Thymus (tissue), 11 donors: ENCODE results near the gene ZMYM3. TPM values are rescaled to one million over a fixed set of nuclear protein-coding genes. Genes with fewer than 3 reads are reported as not detected.

ENCODE experiments used
- DNase-seq, 9 donors: peaks; one replicate each; pipeline ENCODE4 v3.0.0-alpha.2; 2013; ENCODE audit warnings: low spot score in 9 of 9, low read depth in 6 of 9, missing footprints in 1 of 9
- H3K27ac ChIP-seq, 2 donors: one replicate each; pipeline ENCODE4 v1.5.1; 2013; ENCODE audit warnings: control low read depth in 1 of 2, low read depth in 1 of 2, low read length in 1 of 2, mild to moderate bottlenecking in 1 of 2, moderate library complexity in 1 of 2
- H3K27me3 ChIP-seq, 2 donors: one replicate each; pipeline ENCODE4 v1.5.1; 2013; ENCODE audit warnings: low read length in 1 of 2; ENCODE audit not compliant: control insufficient read depth in 2 of 2, insufficient read depth in 1 of 2
- H3K36me3 ChIP-seq, 2 donors: one replicate each; pipeline ENCODE4 v1.5.1; 2013; ENCODE audit warnings: low read length in 1 of 2, mild to moderate bottlenecking in 1 of 2, moderate library complexity in 1 of 2; ENCODE audit not compliant: control insufficient read depth in 2 of 2, insufficient read depth in 2 of 2
- H3K4me1 ChIP-seq, 2 donors: one replicate each; pipeline ENCODE4 v1.5.1; 2013; ENCODE audit warnings: low read length in 2 of 2; ENCODE audit not compliant: control insufficient read depth in 2 of 2, insufficient read depth in 2 of 2
- H3K4me3 ChIP-seq, 2 donors: one replicate each; pipeline ENCODE4 v1.5.1; 2013; ENCODE audit warnings: low read length in 2 of 2, control low read depth in 1 of 2, mild to moderate bottlenecking in 1 of 2
- H3K9me3 ChIP-seq, 2 donors: one replicate each; pipeline ENCODE4 v1.5.1; 2013; ENCODE audit warnings: low read length in 1 of 2, mild to moderate bottlenecking in 1 of 2; ENCODE audit not compliant: control insufficient read depth in 2 of 2, insufficient read depth in 1 of 2
- WGBS: extraction: QIAGEN DNeasy Blood & Tissue Kit; methylation state at CpG from one replicate; pipeline ENCODE4 v1.1.7; 2013; 5-methylcytosine and 5-hydroxymethylcytosine counted together
- polyA plus RNA-seq: library from polyadenylated mRNA; stranded (reverse); fragments of 200-250 nt; gene quantifications from one replicate; pipeline ENCODE4 v1.2.3, GENCODE V29; 2013
- total RNA-seq: library from RNA; stranded (reverse); fragments of 120-200 nt; gene quantifications from one replicate; pipeline ENCODE4 v1.2.4, GENCODE V29; 2013
- donor health status: healthy.

ZMYM3 gene
- total and polyA plus RNA-seq, 2 donors: 11.0 to 12.1 TPM

- WGBS: 97% methylated on average over 6 of the region's 6 CpGs
- H3K4me3 ChIP-seq: no peak overlapping the region
- H3K36me3 ChIP-seq: peaks cover 52 to 64% of the 10 kb centered on the region in 2 donors
- no peak for DNase-seq
- no peaks in the 10 kb centered on the region for H3K27me3 ChIP-seq
- H3K27ac ChIP-seq: no peak overlapping the region
- no peaks in the 10 kb centered on the region for H3K4me1 ChIP-seq
- no peaks in the 10 kb centered on the region for H3K9me3 ChIP-seq
Observed at GRCh38 chrX:71241301-71241700, 12.6 kb downstream of the ZMYM3 start.

DNA sequence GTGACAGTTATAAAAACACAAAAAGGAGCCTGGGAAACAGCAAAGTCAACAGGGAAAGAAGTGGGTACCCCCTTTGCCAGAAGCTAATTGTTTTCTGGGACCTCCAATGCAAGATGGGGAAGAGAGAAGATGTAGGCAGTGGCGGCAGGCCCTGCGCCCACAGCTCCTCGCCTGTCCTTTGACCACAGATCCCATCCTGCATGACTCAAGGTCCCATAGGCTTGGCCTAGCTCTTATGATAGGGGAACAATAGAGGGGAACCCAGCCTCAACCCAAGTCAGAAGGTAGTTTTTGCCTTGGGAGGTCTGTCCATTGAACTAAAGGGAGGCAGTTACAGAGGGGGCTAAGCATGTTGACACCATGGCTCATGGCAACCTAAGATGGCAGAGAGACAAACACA, 14.2 kb downstream of the ZMYM3 start:
- Histone ChIP-seq H3K27ac (no peak overlapping the region), H3K9me3 (no peaks in the 10 kb centered on the region), H3K27me3 (no peaks in the 10 kb centered on the region), H3K4me3 (no peak overlapping the region), H3K36me3 (peaks cover 39 to 50% of the 10 kb centered on the region in 2 donors), H3K4me1 (no peaks in the 10 kb centered on the region)
- no peak for DNase-seq
- WGBS: 97% methylated on average over 3 of the region's 3 CpGs

DNA sequence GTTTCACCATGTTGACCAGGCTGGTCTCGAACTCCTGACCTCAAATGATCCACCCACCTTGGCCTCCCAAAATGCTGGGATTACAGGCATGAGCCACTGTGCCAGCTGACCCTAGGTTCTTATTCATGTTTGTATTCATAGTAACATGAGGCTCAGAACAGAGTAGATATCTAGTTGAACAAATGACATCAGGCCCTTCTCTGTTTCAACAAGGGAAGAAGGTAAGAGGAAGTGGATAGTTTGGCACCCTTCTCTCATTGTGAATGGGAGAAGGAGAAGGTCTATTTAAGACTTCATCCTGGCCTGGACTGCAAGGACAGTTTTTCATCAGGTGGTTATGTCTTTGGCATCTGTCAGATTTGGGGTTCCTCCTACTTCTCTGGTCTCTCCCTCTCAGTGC, 17.1 kb downstream of the ZMYM3 start:
- Histone ChIP-seq H3K27me3 (no peaks in the 10 kb centered on the region), H3K36me3 (peaks cover 11 to 23% of the 10 kb centered on the region in 2 donors), H3K9me3 (no peaks in the 10 kb centered on the region), H3K4me1 (no peaks in the 10 kb centered on the region), H3K4me3 (no peak overlapping the region), H3K27ac (no peak overlapping the region)
- WGBS: 94% methylated on average over 1 of the region's 1 CpG
- DNase-seq: no peak

DNA sequence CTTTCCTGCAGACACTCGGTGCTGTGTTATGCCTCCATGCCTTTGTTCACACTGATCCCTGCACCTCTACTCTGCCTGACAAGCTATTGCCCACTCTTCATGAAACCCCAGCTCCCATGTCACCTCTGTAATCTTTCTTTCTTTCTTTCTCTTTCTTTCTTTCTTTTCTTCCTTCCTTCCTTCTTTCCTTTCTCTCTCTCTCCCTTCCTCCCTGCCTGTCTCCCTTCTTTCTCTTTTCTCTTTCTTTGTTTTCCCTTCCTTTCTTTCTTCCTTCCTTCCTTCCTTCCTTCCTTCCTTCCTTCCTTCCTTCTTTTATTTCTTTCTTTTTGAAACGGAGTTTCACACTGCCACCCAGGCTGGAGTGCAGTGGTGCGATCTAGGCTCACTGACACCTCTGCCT, 18.5 kb downstream of the ZMYM3 start:
- H3K4me1 ChIP-seq: no peaks in the 10 kb centered on the region
- 92% methylated on average over 3 of the region's 3 CpGs for WGBS
- no peaks in the 10 kb centered on the region for H3K27me3 ChIP-seq
- H3K27ac ChIP-seq: no peak overlapping the region
- no peak for DNase-seq
- H3K9me3 ChIP-seq: no peaks in the 10 kb centered on the region
- no peak overlapping the region for H3K4me3 ChIP-seq
- H3K36me3 ChIP-seq: peaks cover 3 to 10% of the 10 kb centered on the region in 2 donors

- 100% methylated on average over 1 of the region's 1 CpG for WGBS
- no peak overlapping the region for H3K4me3 ChIP-seq
Observed at GRCh38 chrX:71228063-71228642, 25.8 kb downstream of the ZMYM3 start.

GRCh38 chrX:71227370-71228062, 26.4 kb downstream of the ZMYM3 start:
- H3K4me3 ChIP-seq: no peak overlapping the region
- no peak overlapping the region for H3K27ac ChIP-seq
- no peak for DNase-seq
- H3K36me3 ChIP-seq: no peaks in the 10 kb centered on the region
- WGBS: 96% methylated on average over 5 of the region's 5 CpGs
- H3K27me3 ChIP-seq: no peaks in the 10 kb centered on the region
- H3K4me1 ChIP-seq: no peaks in the 10 kb centered on the region
- H3K9me3 ChIP-seq: no peaks in the 10 kb centered on the region

More at GRCh38 chrX:71228063-71228642, 25.8 kb downstream of the ZMYM3 start:
- Histone ChIP-seq H3K4me1 (no peaks in the 10 kb centered on the region), H3K27me3 (no peaks in the 10 kb centered on the region), H3K36me3 (no peaks in the 10 kb centered on the region), H3K27ac (no peak overlapping the region), H3K9me3 (no peaks in the 10 kb centered on the region)
- DNase-seq: no peak

- Histone ChIP-seq H3K27ac (no peak overlapping the region), H3K4me3 (no peak overlapping the region), H3K36me3 (no peaks in the 10 kb centered on the region), H3K9me3 (no peaks in the 10 kb centered on the region), H3K27me3 (no peaks in the 10 kb centered on the region), H3K4me1 (no peaks in the 10 kb centered on the region)
- DNase-seq: no peak
- 85% methylated on average over 5 of the region's 5 CpGs for WGBS
Observed at GRCh38 chrX:71225676-71226075, 28.3 kb downstream of the ZMYM3 start.

DNA sequence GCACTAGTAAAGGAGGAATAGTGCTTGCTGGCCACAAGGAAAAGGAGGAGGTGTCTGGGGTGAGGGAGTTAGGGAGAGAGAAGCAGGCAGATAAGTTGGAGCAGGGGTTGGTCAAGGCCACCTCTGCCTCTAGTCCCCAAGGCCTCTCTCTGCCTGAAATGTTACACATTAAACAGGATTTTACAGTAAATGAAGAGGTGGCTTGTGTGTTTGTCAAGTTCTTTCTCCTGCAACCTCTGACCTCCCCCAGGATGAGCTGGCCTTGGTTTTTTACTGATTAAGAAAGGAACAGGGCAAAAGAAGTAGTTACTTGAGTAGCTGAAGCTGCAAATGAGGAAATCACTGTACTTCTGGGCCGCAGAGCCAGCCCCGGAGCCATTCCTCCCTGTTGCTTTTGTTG, 28.9 kb downstream of the ZMYM3 start:
- no peak overlapping the region for H3K4me3 ChIP-seq
- H3K27ac ChIP-seq: no peak overlapping the region
- no peaks in the 10 kb centered on the region for H3K9me3 ChIP-seq
- DNase-seq: no peak
- no peaks in the 10 kb centered on the region for H3K4me1 ChIP-seq
- no peaks in the 10 kb centered on the region for H3K36me3 ChIP-seq
- H3K27me3 ChIP-seq: no peaks in the 10 kb centered on the region
- WGBS: 71% methylated on average over 2 of the region's 2 CpGs

- Histone ChIP-seq H3K4me3 (no peak overlapping the region), H3K4me1 (no peaks in the 10 kb centered on the region), H3K9me3 (no peaks in the 10 kb centered on the region), H3K27me3 (no peaks in the 10 kb centered on the region), H3K27ac (no peak overlapping the region), H3K36me3 (no peaks in the 10 kb centered on the region)
- DNase-seq: no peak
- 94% methylated on average over 32 of the region's 32 CpGs for WGBS
Observed at GRCh38 chrX:71224098-71224708, 29.7 kb downstream of the ZMYM3 start.
